ENCODE data around the gene SRRT. TPM values are rescaled to one million over a fixed set of nuclear protein-coding genes. Genes with fewer than 3 reads are reported as not detected.
A peak's percentile ranks its signal among the peaks of the same experiment; 100 is the strongest.

The SRRT gene
- total RNA-seq, 1 experiment from 2014 or later, result 76.2 TPM

GRCh38 chr7:100888988-100889750 is 14.3 kb downstream of the SRRT start, which contains the start of gene UFSP1:
Gene UFSP1 (minus strand): TSS chr7:100889715. CDS start chr7:100889271, 444 bp downstream.
- peaks cover 29% of the 10 kb centered on the region for H3K4me1 ChIP-seq (replicated peaks)
- H3K27me3 ChIP-seq (replicated peaks), result peaks cover under 1% of the 10 kb centered on the region; the same call in 1 of the 2 replicates
- H3K9me3 ChIP-seq (replicated peaks), result no peaks in the 10 kb centered on the region
- peaks cover 53% of the 10 kb centered on the region for H3K36me3 ChIP-seq
- peak within 1 kb of the TSS; percentile 53 for H3K4me3 ChIP-seq
- peak; percentile 47 to 83 for DNase-seq (ENCODE audit: low read depth in 1 of 2, low spot score in 2 of 2)
- peak within 1 kb of the TSS; percentile 51 for H3K27ac ChIP-seq

- Histone ChIP-seq H3K27me3 (replicated peaks) (peaks cover 17% of the 10 kb centered on the region), H3K9me3 (replicated peaks) (no peaks in the 10 kb centered on the region), H3K36me3 (peaks cover 36% of the 10 kb centered on the region), H3K4me3 (peak overlapping the region; percentile 53), H3K27ac (peak overlapping the region; percentile 51), H3K4me1 (replicated peaks) (peaks cover 43% of the 10 kb centered on the region)
- DNase-seq (ENCODE audit: low read depth in 1 of 2, low spot score in 2 of 2), result no peak
Measured at GRCh38 chr7:100890653-100891567, 16.0 kb downstream of the SRRT start.

- DNase-seq (ENCODE audit: low read depth in 1 of 2, low spot score in 2 of 2), result no peak
Measured at GRCh38 chr7:100891568-100892247, 16.8 kb downstream of the SRRT start.

GRCh38 chr7:100892364-100893317 is 17.7 kb downstream of the SRRT start:
- Histone ChIP-seq H3K27me3 (replicated peaks) (peaks cover 33% of the 10 kb centered on the region), H3K4me1 (replicated peaks) (peaks cover 57% of the 10 kb centered on the region), H3K36me3 (peaks cover 18% of the 10 kb centered on the region), H3K4me3 (no peak overlapping the region), H3K9me3 (replicated peaks) (peaks cover 3% of the 10 kb centered on the region; the same call in 1 of the 2 replicates), H3K27ac (no peak overlapping the region)
- DNase-seq (ENCODE audit: low read depth in 1 of 2, low spot score in 2 of 2), result no peak

More at GRCh38 chr7:100891568-100892247, 16.8 kb downstream of the SRRT start:
- Histone ChIP-seq H3K27ac (no peak overlapping the region), H3K27me3 (replicated peaks) (peaks cover 25% of the 10 kb centered on the region), H3K4me1 (replicated peaks) (peaks cover 51% of the 10 kb centered on the region), H3K9me3 (replicated peaks) (0 out of 2 replicates have a peak, but pooled peaks cover 3% of the 10 kb centered on the region), H3K36me3 (peaks cover 28% of the 10 kb centered on the region), H3K4me3 (no peak overlapping the region)

GRCh38 chr7:100893318-100893895 is 18.5 kb downstream of the SRRT start:
- Histone ChIP-seq H3K4me3 (no peak overlapping the region), H3K27ac (no peak overlapping the region), H3K27me3 (replicated peaks) (peaks cover 37% of the 10 kb centered on the region), H3K4me1 (replicated peaks) (peaks cover 53% of the 10 kb centered on the region), H3K9me3 (replicated peaks) (peaks cover 3% of the 10 kb centered on the region; the same call in 1 of the 2 replicates), H3K36me3 (peaks cover 11% of the 10 kb centered on the region)
- DNase-seq (ENCODE audit: low read depth in 1 of 2, low spot score in 2 of 2), result no peak

GRCh38 chr7:100893910-100894721 is 19.2 kb downstream of the SRRT start:
- DNase-seq (ENCODE audit: low read depth in 1 of 2, low spot score in 2 of 2), result no peak
- H3K9me3 ChIP-seq (replicated peaks), result peaks cover 3% of the 10 kb centered on the region; the same call in 1 of the 2 replicates
- peaks cover 37% of the 10 kb centered on the region for H3K27me3 ChIP-seq (replicated peaks)
- no peak overlapping the region for H3K4me3 ChIP-seq
- no peak overlapping the region for H3K27ac ChIP-seq
- peaks cover 46% of the 10 kb centered on the region for H3K4me1 ChIP-seq (replicated peaks)
- H3K36me3 ChIP-seq, result peaks cover 4% of the 10 kb centered on the region

GRCh38 chr7:100894860-100895700 is 20.2 kb downstream of the SRRT start:
- Histone ChIP-seq H3K27me3 (replicated peaks) (peaks cover 37% of the 10 kb centered on the region), H3K9me3 (replicated peaks) (peaks cover 3% of the 10 kb centered on the region; the same call in 1 of the 2 replicates), H3K4me1 (replicated peaks) (peaks cover 39% of the 10 kb centered on the region), H3K36me3 (no peaks in the 10 kb centered on the region), H3K27ac (no peak overlapping the region), H3K4me3 (peak overlapping the region; percentile 19)
- DNase-seq (ENCODE audit: low read depth in 1 of 2, low spot score in 2 of 2), result no peak

- no peaks in the 10 kb centered on the region for H3K36me3 ChIP-seq
- H3K9me3 ChIP-seq (replicated peaks), result peaks cover 3% of the 10 kb centered on the region; the same call in 1 of the 2 replicates
- no peak for DNase-seq (ENCODE audit: low read depth in 1 of 2, low spot score in 2 of 2)
- H3K27me3 ChIP-seq (replicated peaks), result peaks cover 38% of the 10 kb centered on the region
- H3K4me1 ChIP-seq (replicated peaks), result peaks cover 34% of the 10 kb centered on the region
- peak within 1 kb of the TSS; percentile 19 for H3K4me3 ChIP-seq
- H3K27ac ChIP-seq, result no peak within 1 kb of the TSS
Measured at GRCh38 chr7:100895701-100895955, 20.7 kb downstream of the SRRT start, which contains the start of gene ACHE. Gene ACHE (minus strand): TSS chr7:100895888. CDS start chr7:100894232, 1,656 bp downstream.

- peaks cover 42% of the 10 kb centered on the region for H3K27me3 ChIP-seq (replicated peaks)
- H3K4me3 ChIP-seq, result no peak overlapping the region
- no peak overlapping the region for H3K27ac ChIP-seq
- H3K4me1 ChIP-seq (replicated peaks), result peaks cover 29% of the 10 kb centered on the region
- H3K36me3 ChIP-seq, result no peaks in the 10 kb centered on the region
- no peak for DNase-seq (ENCODE audit: low read depth in 1 of 2, low spot score in 2 of 2)
- peaks cover 3% of the 10 kb centered on the region; the same call in 1 of the 2 replicates for H3K9me3 ChIP-seq (replicated peaks)
Measured at GRCh38 chr7:100895956-100896731, 21.2 kb downstream of the SRRT start.

GRCh38 chr7:100896732-100897608 is 22.1 kb downstream of the SRRT start:
- H3K4me1 ChIP-seq (replicated peaks), result peaks cover 27% of the 10 kb centered on the region
- peaks cover 45% of the 10 kb centered on the region for H3K27me3 ChIP-seq (replicated peaks)
- no peak for DNase-seq (ENCODE audit: low read depth in 1 of 2, low spot score in 2 of 2)
- H3K4me3 ChIP-seq, result no peak overlapping the region
- no peaks in the 10 kb centered on the region for H3K36me3 ChIP-seq
- H3K27ac ChIP-seq, result no peak overlapping the region
- H3K9me3 ChIP-seq (replicated peaks), result peaks cover 3% of the 10 kb centered on the region; the same call in 1 of the 2 replicates

Data from SJSA1 (cell line).